A549 (cell line): ENCODE measurements around the gene BCAP31.

Experiments used
- CEBPB ChIP-seq, 2 experiments: fragments of >200 bp in 1 of 2; sonication (Bioruptor Twin) in 1 of 2; formaldehyde crosslinking in 1 of 2; IDR thresholded peaks; 2 replicates each; pipeline ENCODE4 v1.6.1; 2012 to 2016
- CHD2 ChIP-seq: fragments of 150-350 bp; IDR thresholded peaks from 2 replicates; pipeline ENCODE4 v1.6.1; 2014; ENCODE audit warnings: low read length; ENCODE audit not compliant: partially characterized antibody
- CTCF ChIP-seq: fragments of >200 bp; sonication (Bioruptor Twin); formaldehyde crosslinking; IDR thresholded peaks from 3 replicates; pipeline ENCODE4 v1.5.1; 2016
- ELK1 ChIP-seq: fragments of 150-350 bp; IDR thresholded peaks from 2 replicates; pipeline ENCODE4 v1.6.1; 2014; ENCODE audit warnings: low read depth, mild to moderate bottlenecking, low read length
- MAX ChIP-seq: IDR thresholded peaks from 2 replicates; pipeline ENCODE4 v1.6.1; 2012
- MAZ ChIP-seq: fragments of 150-350 bp; IDR thresholded peaks from 2 replicates; pipeline ENCODE4 v1.6.1; 2014; ENCODE audit warnings: antibody characterized with exemption, low read depth, low read length, borderline replicate concordance
- MYC ChIP-seq: IDR thresholded peaks from 2 replicates; pipeline ENCODE4 v1.6.1; 2012; ENCODE audit warnings: mild to moderate bottlenecking, inconsistent platforms, low read length, improper control_type of control experiment, borderline replicate concordance
- NR3C1 ChIP-seq: fragments of >200 bp; sonication (Bioruptor Twin); formaldehyde crosslinking; IDR thresholded peaks from 3 replicates; pipeline ENCODE4 v1.6.1; 2017
- POLR2A ChIP-seq: IDR thresholded peaks from 2 replicates; pipeline ENCODE4 v1.6.1; 2012; ENCODE audit warnings: mild to moderate bottlenecking, low read length
- POLR2AphosphoS2 ChIP-seq: conservative IDR thresholded peaks from 2 replicates; pipeline ENCODE4 v1.6.1; 2012; ENCODE audit warnings: low read length, improper control_type of control experiment, inconsistent platforms
- RFX5 ChIP-seq: fragments of 450-650 bp; IDR thresholded peaks from 2 replicates; pipeline ENCODE4 v1.7.1; 2014; ENCODE audit warnings: antibody characterized with exemption, mild to moderate bottlenecking, moderate library complexity
- RNF2 ChIP-seq: fragments of 200-600 bp; sonication (generic); IDR thresholded peaks from 2 replicates; pipeline ENCODE4 v1.6.1; 2016; ENCODE audit warnings: low read depth, mild to moderate bottlenecking, antibody characterized with exemption, moderate library complexity, borderline replicate concordance
- TP53 ChIP-seq: fragments of 250-450 bp; sonication (Bioruptor Pico); IDR thresholded peaks from 2 replicates; pipeline ENCODE4 v1.5.0; 2021; ENCODE audit warnings: mild to moderate bottlenecking, moderate library complexity
- USF2 ChIP-seq: fragments of 450-650 bp; IDR thresholded peaks from 2 replicates; pipeline ENCODE4 v1.6.1; 2014; ENCODE audit warnings: antibody characterized with exemption

- no peak for TF ChIP-seq ELK1
- no peak for TF ChIP-seq CHD2
- no peak for TF ChIP-seq RFX5
- TF ChIP-seq RNF2: no peak
- TF ChIP-seq USF2: no peak
- no peak for TF ChIP-seq CEBPB (IDR thresholded peaks at IDR 0.05)
- TF ChIP-seq CTCF: no peak
- no peak for TF ChIP-seq MYC
- TF ChIP-seq MAX: no peak
- no peak for TF ChIP-seq POLR2A
- no peak for TF ChIP-seq TP53 (CRISPR knock-in tag)
- TF ChIP-seq MAZ: no peak
- TF ChIP-seq POLR2AphosphoS2: no peak
- no peak for TF ChIP-seq NR3C1
These were observed 31.5 kb downstream of the BCAP31 start for GRCh38 chrX:153692611-153693156.
